ENCODE data around the gene ANO6. TPM values are rescaled to one million over a fixed set of nuclear protein-coding genes. Genes with fewer than 3 reads are reported as not detected.

ANO6 gene
- total RNA-seq, 4 donors from 2014 or later = 31.8 to 43.5 (median 34.1) TPM

- Histone ChIP-seq H3K27me3 (no peaks in the 10 kb centered on the region), H3K9me3 (peaks cover 6% of the 10 kb centered on the region), H3K36me3 (no peaks in the 10 kb centered on the region), H3K4me1 (no peaks in the 10 kb centered on the region), H3K27ac (no peak overlapping the region), H3K4me3 (no peak overlapping the region)
- no peak for DNase-seq (ENCODE audit: low spot score in 2 of 2)
- TF ChIP-seq POLR2AphosphoS5 (IDR thresholded peaks at IDR 0.05) = no peak
- TF ChIP-seq POLR2A (IDR thresholded peaks at IDR 0.05) = no peak
- no peak for TF ChIP-seq EP300 (IDR thresholded peaks at IDR 0.05)
- 82% methylated on average over 1 of the region's 1 CpG for WGBS
Observed at GRCh38 chr12:45446013-45446412, 230.1 kb downstream of the ANO6 start.

GRCh38 chr12:45458238-45458637 is 242.3 kb downstream of the ANO6 start:
- H3K4me1 ChIP-seq = no peaks in the 10 kb centered on the region
- no peaks in the 10 kb centered on the region for H3K27me3 ChIP-seq
- WGBS = 33% methylated on average over 1 of the region's 1 CpG
- no peak overlapping the region for H3K4me3 ChIP-seq
- H3K36me3 ChIP-seq = no peaks in the 10 kb centered on the region
- TF ChIP-seq, protein P1, sequence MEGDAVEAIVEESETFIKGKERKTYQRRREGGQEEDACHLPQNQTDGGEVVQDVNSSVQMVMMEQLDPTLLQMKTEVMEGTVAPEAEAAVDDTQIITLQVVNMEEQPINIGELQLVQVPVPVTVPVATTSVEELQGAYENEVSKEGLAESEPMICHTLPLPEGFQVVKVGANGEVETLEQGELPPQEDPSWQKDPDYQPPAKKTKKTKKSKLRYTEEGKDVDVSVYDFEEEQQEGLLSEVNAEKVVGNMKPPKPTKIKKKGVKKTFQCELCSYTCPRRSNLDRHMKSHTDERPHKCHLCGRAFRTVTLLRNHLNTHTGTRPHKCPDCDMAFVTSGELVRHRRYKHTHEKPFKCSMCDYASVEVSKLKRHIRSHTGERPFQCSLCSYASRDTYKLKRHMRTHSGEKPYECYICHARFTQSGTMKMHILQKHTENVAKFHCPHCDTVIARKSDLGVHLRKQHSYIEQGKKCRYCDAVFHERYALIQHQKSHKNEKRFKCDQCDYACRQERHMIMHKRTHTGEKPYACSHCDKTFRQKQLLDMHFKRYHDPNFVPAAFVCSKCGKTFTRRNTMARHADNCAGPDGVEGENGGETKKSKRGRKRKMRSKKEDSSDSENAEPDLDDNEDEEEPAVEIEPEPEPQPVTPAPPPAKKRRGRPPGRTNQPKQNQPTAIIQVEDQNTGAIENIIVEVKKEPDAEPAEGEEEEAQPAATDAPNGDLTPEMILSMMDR (IDR thresholded peaks at IDR 0.05) = no peak
- no peak for TF ChIP-seq POLR2AphosphoS5 (IDR thresholded peaks at IDR 0.05)
- TF ChIP-seq EP300 (IDR thresholded peaks at IDR 0.05) = no peak
- no peak for TF ChIP-seq POLR2A (IDR thresholded peaks at IDR 0.05)
- H3K9me3 ChIP-seq = no peaks in the 10 kb centered on the region
- H3K27ac ChIP-seq = peak overlapping the region; percentile 47
- no peak for DNase-seq (ENCODE audit: low spot score in 2 of 2)

- no peak for TF ChIP-seq EP300 (IDR thresholded peaks at IDR 0.05)
- TF ChIP-seq POLR2A (IDR thresholded peaks at IDR 0.05) = no peak
- TF ChIP-seq POLR2AphosphoS5 (IDR thresholded peaks at IDR 0.05) = no peak
- TF ChIP-seq, protein P1 (IDR thresholded peaks at IDR 0.05) = no peak
- Histone ChIP-seq H3K27ac (peak overlapping the region; percentile 47), H3K4me1 (no peaks in the 10 kb centered on the region), H3K27me3 (no peaks in the 10 kb centered on the region), H3K4me3 (no peak overlapping the region), H3K36me3 (no peaks in the 10 kb centered on the region), H3K9me3 (no peaks in the 10 kb centered on the region)
- WGBS = 52% methylated on average over 4 of the region's 4 CpGs
- no peak for DNase-seq (ENCODE audit: low spot score in 2 of 2)
Observed at GRCh38 chr12:45458854-45459807, 243.2 kb downstream of the ANO6 start.

DNA sequence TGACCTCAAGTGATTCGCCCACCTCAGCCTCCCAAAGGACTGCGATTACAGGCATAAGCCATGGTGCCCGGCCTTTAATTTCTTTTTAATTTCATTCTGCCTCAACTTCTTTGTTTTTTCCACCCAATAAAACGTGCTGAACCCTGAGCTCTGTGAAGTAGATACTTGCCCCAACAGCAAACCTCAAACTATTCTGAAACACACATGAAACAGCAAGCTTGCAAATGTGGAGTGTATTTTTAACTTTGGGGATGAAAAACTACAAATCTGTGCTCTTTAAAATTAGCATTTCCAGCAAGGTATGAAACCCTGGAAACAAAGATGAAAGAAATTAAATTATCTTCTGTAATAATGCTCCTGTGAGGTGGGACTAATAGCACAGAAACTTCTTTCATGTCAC is 246.6 kb downstream of the ANO6 start:
- Histone ChIP-seq H3K4me3 (no peak overlapping the region), H3K9me3 (no peaks in the 10 kb centered on the region), H3K27ac (no peak overlapping the region), H3K36me3 (no peaks in the 10 kb centered on the region), H3K27me3 (no peaks in the 10 kb centered on the region), H3K4me1 (no peaks in the 10 kb centered on the region)
- WGBS = 84% methylated on average over 4 of the region's 4 CpGs
- TF ChIP-seq EP300 (IDR thresholded peaks at IDR 0.05) (no peak), POLR2AphosphoS5 (IDR thresholded peaks at IDR 0.05) (no peak), POLR2A (IDR thresholded peaks at IDR 0.05) (no peak)
- TF ChIP-seq, protein P1 (IDR thresholded peaks at IDR 0.05) = no peak
- no peak for DNase-seq (ENCODE audit: low spot score in 2 of 2)

GRCh38 chr12:45464699-45465098 is 248.8 kb downstream of the ANO6 start:
- WGBS = 41% methylated on average over 4 of the region's 4 CpGs
- TF ChIP-seq POLR2A (IDR thresholded peaks at IDR 0.05) (no peak), POLR2AphosphoS5 (IDR thresholded peaks at IDR 0.05) (no peak), EP300 (IDR thresholded peaks at IDR 0.05) (no peak)
- TF ChIP-seq, protein P1 (IDR thresholded peaks at IDR 0.05) = no peak
- DNase-seq (ENCODE audit: low spot score in 2 of 2) = no peak
- Histone ChIP-seq H3K9me3 (no peaks in the 10 kb centered on the region), H3K27ac (no peak overlapping the region), H3K4me3 (no peak overlapping the region), H3K4me1 (no peaks in the 10 kb centered on the region), H3K36me3 (no peaks in the 10 kb centered on the region), H3K27me3 (no peaks in the 10 kb centered on the region)
